HFFc6 (cell line): ENCODE measurements around the gene SKAP1. TPM values are rescaled to one million over a fixed set of nuclear protein-coding genes. Genes with fewer than 3 reads are reported as not detected.
A peak's percentile ranks its signal among the peaks of the same experiment; 100 is the strongest.

Source experiments
- DNase-seq: peaks from one replicate; pipeline ENCODE4 v3.0.0-alpha.2; 2018
- H3K27ac Mint-ChIP-seq: 2 replicates; pipeline ENCODE4 v1.8.0; 2020; ENCODE audit warnings: mild to moderate bottlenecking, mixed read lengths
- H3K27me3 Mint-ChIP-seq: 2 replicates; pipeline ENCODE4 v1.8.0; 2021; ENCODE audit warnings: mild to moderate bottlenecking, moderate library complexity, mixed read lengths; ENCODE audit not compliant: insufficient read depth
- H3K36me3 Mint-ChIP-seq: 2 replicates; pipeline ENCODE4 v1.8.0; 2021; ENCODE audit warnings: low read depth, mixed read lengths
- H3K4me1 Mint-ChIP-seq: 2 replicates; pipeline ENCODE4 v1.8.0; 2020; ENCODE audit warnings: low read depth, mixed read lengths
- H3K4me3 Mint-ChIP-seq: 2 replicates; pipeline ENCODE4 v1.8.0; 2020; ENCODE audit warnings: mild to moderate bottlenecking, moderate library complexity, mixed read lengths
- H3K9me3 Mint-ChIP-seq: 2 replicates; pipeline ENCODE4 v1.8.0; 2020; ENCODE audit warnings: mild to moderate bottlenecking, mixed read lengths
- CTCF ChIP-seq: fragments of 200-600 bp; sonication (generic); IDR thresholded peaks from 2 replicates; pipeline ENCODE4 v1.5.0; 2021; ENCODE audit warnings: antibody characterized with exemption, mild to moderate bottlenecking
- total RNA-seq, 6 experiments: library from RNA; stranded (reverse); fragmentation: NEBNext Ultra II Directional; extraction: Animal tissue kit (Norgen Biotek cat#: 25700); gene quantifications; 2 replicates in 1 of 6; 3 replicates in 5 of 6; pipeline ENCODE4 v1.2.3, GENCODE V29; 2021

The SKAP1 gene
- total RNA-seq, 6 experiments from 2014 or later = not detected

DNA sequence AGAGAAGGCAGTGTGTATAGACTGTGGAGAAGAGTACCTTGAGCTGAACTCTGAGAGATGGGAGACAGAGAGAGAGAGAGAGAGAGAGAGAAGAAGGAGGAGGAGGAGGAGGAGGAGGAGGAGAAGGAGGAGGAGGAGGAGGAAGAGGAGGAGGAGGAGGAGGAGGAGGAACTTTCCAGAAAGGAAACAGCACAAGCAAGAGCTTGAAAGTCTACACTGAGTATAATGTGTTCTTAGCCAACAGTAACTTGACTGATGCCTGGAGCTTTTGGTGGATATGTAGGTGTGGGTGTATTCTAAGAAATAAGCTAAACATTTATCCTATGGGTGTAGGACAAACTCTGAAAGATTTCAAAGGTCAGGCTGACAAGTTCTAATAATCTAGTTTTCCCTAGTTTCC lies 206.1 kb downstream of the SKAP1 start:
- H3K9me3 Mint-ChIP-seq = no peaks in the 10 kb centered on the region
- no peak for TF ChIP-seq CTCF
- no peaks in the 10 kb centered on the region for H3K36me3 Mint-ChIP-seq
- H3K27ac Mint-ChIP-seq = no peak overlapping the region
- peaks cover 20% of the 10 kb centered on the region for H3K27me3 Mint-ChIP-seq
- H3K4me1 Mint-ChIP-seq = no peaks in the 10 kb centered on the region
- no peak for DNase-seq
- no peak overlapping the region for H3K4me3 Mint-ChIP-seq

GRCh38 chr17:48219617-48220016 lies 210.4 kb downstream of the SKAP1 start:
- no peaks in the 10 kb centered on the region for H3K4me1 Mint-ChIP-seq
- H3K27me3 Mint-ChIP-seq = peaks cover 31% of the 10 kb centered on the region
- no peaks in the 10 kb centered on the region for H3K36me3 Mint-ChIP-seq
- no peaks in the 10 kb centered on the region for H3K9me3 Mint-ChIP-seq
- no peak overlapping the region for H3K27ac Mint-ChIP-seq
- TF ChIP-seq CTCF = no peak
- DNase-seq = no peak
- H3K4me3 Mint-ChIP-seq = no peak overlapping the region

DNA sequence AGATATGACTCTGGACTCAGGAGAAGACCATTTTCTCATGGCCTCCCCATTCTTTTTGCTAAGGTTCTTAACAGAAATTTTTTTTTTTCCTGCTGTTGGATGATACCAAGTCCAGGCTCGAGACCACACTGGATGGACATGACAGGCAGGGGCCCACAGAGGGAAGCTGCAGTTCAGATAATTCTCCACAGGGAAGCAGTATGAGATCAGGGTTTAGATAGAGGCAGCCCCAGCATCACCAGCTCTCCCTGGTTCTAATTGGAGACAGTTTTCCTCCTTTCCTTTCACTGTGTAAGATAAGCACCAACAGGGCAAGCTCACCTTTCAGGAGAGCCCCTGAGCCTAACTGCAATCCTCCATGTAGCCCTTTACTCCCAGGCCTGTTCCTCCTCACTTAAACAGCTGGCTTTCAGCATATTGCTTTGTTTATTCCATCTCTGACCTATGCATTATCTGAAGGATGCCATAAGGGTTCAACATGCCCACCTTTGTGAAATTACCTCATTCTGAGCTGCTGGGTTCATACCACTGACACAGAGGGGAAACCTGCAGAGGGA lies 214.4 kb downstream of the SKAP1 start:
- H3K9me3 Mint-ChIP-seq = no peaks in the 10 kb centered on the region
- no peak overlapping the region for H3K4me3 Mint-ChIP-seq
- peaks cover 39% of the 10 kb centered on the region for H3K27me3 Mint-ChIP-seq
- DNase-seq = peak; percentile 22
- no peaks in the 10 kb centered on the region for H3K36me3 Mint-ChIP-seq
- H3K27ac Mint-ChIP-seq = no peak overlapping the region
- TF ChIP-seq CTCF = peak; percentile 70
- H3K4me1 Mint-ChIP-seq = no peaks in the 10 kb centered on the region

DNA sequence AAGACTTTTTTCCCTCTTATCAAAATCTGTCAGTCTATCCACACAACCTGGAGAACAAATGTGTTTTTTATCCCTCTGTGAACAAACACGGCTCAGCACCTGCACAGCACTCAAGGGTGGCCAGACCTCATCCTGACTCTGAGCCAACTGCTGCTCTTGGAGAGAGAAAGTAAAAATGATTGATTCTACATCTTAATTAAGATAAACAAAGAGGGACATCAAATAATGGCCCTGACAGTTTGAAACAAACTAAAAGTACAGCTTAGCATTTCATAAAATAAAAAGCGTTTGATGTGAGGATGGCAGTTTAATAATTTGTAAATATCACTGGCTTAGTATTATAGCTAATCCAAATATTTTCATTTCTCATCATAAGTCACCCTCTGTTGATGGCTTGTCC lies 216.2 kb downstream of the SKAP1 start:
- H3K27me3 Mint-ChIP-seq = peaks cover 35% of the 10 kb centered on the region
- no peak overlapping the region for H3K27ac Mint-ChIP-seq
- no peaks in the 10 kb centered on the region for H3K4me1 Mint-ChIP-seq
- H3K36me3 Mint-ChIP-seq = no peaks in the 10 kb centered on the region
- no peak for TF ChIP-seq CTCF
- H3K9me3 Mint-ChIP-seq = no peaks in the 10 kb centered on the region
- DNase-seq = no peak
- no peak overlapping the region for H3K4me3 Mint-ChIP-seq

- Mint-ChIP-seq H3K4me3 (no peak overlapping the region), H3K4me1 (no peaks in the 10 kb centered on the region), H3K9me3 (no peaks in the 10 kb centered on the region), H3K27me3 (peaks cover 37% of the 10 kb centered on the region), H3K27ac (no peak overlapping the region), H3K36me3 (no peaks in the 10 kb centered on the region)
- no peak for DNase-seq
- no peak for TF ChIP-seq CTCF
Measured at GRCh38 chr17:48211787-48212186, 218.2 kb downstream of the SKAP1 start.

- no peak for TF ChIP-seq CTCF
- Mint-ChIP-seq H3K36me3 (no peaks in the 10 kb centered on the region), H3K4me3 (no peak overlapping the region), H3K9me3 (no peaks in the 10 kb centered on the region), H3K27me3 (peaks cover 37% of the 10 kb centered on the region), H3K27ac (no peak overlapping the region), H3K4me1 (no peaks in the 10 kb centered on the region)
- no peak for DNase-seq
Measured at GRCh38 chr17:48211011-48211410, 219.0 kb downstream of the SKAP1 start.
